Esophagus squamous epithelium (tissue), 5 donors: ENCODE data around the gene ZEB1. TPM values are rescaled to one million over a fixed set of nuclear protein-coding genes. Genes with fewer than 3 reads are reported as not detected.
"Not testable (repeated sequence)": the region's sequence is repeated elsewhere in the genome, so short reads cannot be mapped to it uniquely, and the experiment has no call there.

Source experiments
- DNase-seq: peaks from one replicate; lab custom pipeline; 2025; lab: John Stamatoyannopoulos, UW
- H3K27ac ChIP-seq, 4 donors: fragments of 200-600 bp; sonication (generic); one replicate each; pipeline ENCODE4 v1.5.1; 2016 to 2019; ENCODE audit warnings: mild to moderate bottlenecking in 1 of 4
- H3K27me3 ChIP-seq, 4 donors: fragments of 200-600 bp; sonication (generic); 1 replicate in 3 of 4; 2 replicates in 1 of 4; pipeline versions ENCODE4 v1.5.1 to v1.6.0; 2017 to 2021; ENCODE audit warnings: antibody characterized with exemption in 1 of 4
- H3K36me3 ChIP-seq, 3 donors: fragments of 200-600 bp; sonication (generic); one replicate each; pipeline ENCODE4 v1.5.1; 2016 to 2019
- H3K4me1 ChIP-seq, 3 donors: fragments of 200-600 bp; sonication (generic); one replicate each; pipeline ENCODE4 v1.5.1; 2017 to 2019
- H3K4me3 ChIP-seq, 4 donors: fragments of 200-600 bp; sonication (generic); 1 replicate in 3 of 4; 2 replicates in 1 of 4; pipeline ENCODE4 v1.5.1; 2016 to 2019; ENCODE audit warnings: mild to moderate bottlenecking in 2 of 4, moderate library complexity in 1 of 4
- H3K9me3 ChIP-seq, 3 donors: fragments of 200-600 bp; sonication (generic); one replicate each; pipeline ENCODE4 v1.5.1; 2016 to 2019
- CTCF ChIP-seq, 6 experiments: fragments of 450-650 bp in 4 of 6; fragments of 200-600 bp in 2 of 6; sonication (generic) in 2 of 6; IDR thresholded peaks; one replicate each; pipeline ENCODE4 v1.5.1; 2016 to 2019; ENCODE audit warnings: antibody characterized with exemption in 6 of 6, mild to moderate bottlenecking in 4 of 6, moderate library complexity in 4 of 6
- POLR2A ChIP-seq, 4 donors: fragments of 450-650 bp; IDR thresholded peaks; one replicate each; pipeline ENCODE4 v1.6.1; 2017; ENCODE audit warnings: antibody characterized with exemption in 4 of 4, mild to moderate bottlenecking in 4 of 4, moderate library complexity in 3 of 4
- WGBS, 2 donors: methylation state at CpG; one replicate each; pipeline ENCODE4 v1.1.5; 2018; 5-methylcytosine and 5-hydroxymethylcytosine counted together
- intact Hi-C: fragments of 100-400 bp; cut with DNase I; formaldehyde crosslinking; loops from one replicate; pipeline ENCODE4 v1.15.0; 2022
- total RNA-seq, 4 donors: library from RNA; depleted of rRNA; stranded (reverse); fragments of >200 nt; gene quantifications; one replicate each; pipeline ENCODE4 v1.1.0, GENCODE V29; 2016
- donor health status: DM: yes; HTN: yes; CAD: no.

Gene ZEB1
- total RNA-seq, 4 donors from 2014 or later, result 2.3 to 37.6 (median 11.6) TPM

- Histone ChIP-seq H3K27ac (no peak overlapping the region), H3K4me1 (peaks cover 0 to 16% (median 2%) of the 10 kb centered on the region in 3 donors), H3K27me3 (no peaks in the 10 kb centered on the region), H3K36me3 (peaks cover 0 to 8% (median 0%) of the 10 kb centered on the region in 3 donors), H3K9me3 (peaks cover 0 to 11% (median 0%) of the 10 kb centered on the region in 3 donors), H3K4me3 (no peak overlapping the region)
- 90% methylated on average over 2 of the region's 44 CpGs; no CpG with 5 or more reads in 1 of the 2 donors for WGBS, 2 donors
- DNase-seq, result no peak
- TF ChIP-seq CTCF (IDR thresholded peaks at IDR 0.05) (no peak), POLR2A (IDR thresholded peaks at IDR 0.05) (no peak)
- intact Hi-C loops, result no loop called here
Observed at GRCh38 chr10:31362023-31362641, 43.1 kb downstream of the ZEB1 start.

- Histone ChIP-seq H3K4me1 (peaks cover 0 to 15% (median 2%) of the 10 kb centered on the region in 3 donors), H3K9me3 (peaks cover 0 to 11% (median 0%) of the 10 kb centered on the region in 3 donors)
- H3K27ac ChIP-seq, intact Hi-C loops, H3K27me3 ChIP-seq, DNase-seq, H3K36me3 ChIP-seq, H3K4me3 ChIP-seq: not testable (repeated sequence)
- 89 to 95% methylated on average over 12 to 19 of the region's 19 CpGs for WGBS, 2 donors
Observed at GRCh38 chr10:31363696-31364095, 44.7 kb downstream of the ZEB1 start.

GRCh38 chr10:31364238-31364637 lies 45.2 kb downstream of the ZEB1 start:
- H3K27ac ChIP-seq, DNase-seq, H3K27me3 ChIP-seq, H3K36me3 ChIP-seq, H3K4me3 ChIP-seq, intact Hi-C loops: not testable (repeated sequence)
- WGBS, 2 donors, result 100% methylated on average over 2 of the region's 13 CpGs
- Histone ChIP-seq H3K4me1 (peaks cover 0 to 10% (median 2%) of the 10 kb centered on the region in 3 donors), H3K9me3 (peaks cover 0 to 11% (median 0%) of the 10 kb centered on the region in 3 donors)

- Histone ChIP-seq H3K4me3 (no peak overlapping the region), H3K27me3 (no peaks in the 10 kb centered on the region), H3K4me1 (no peaks in the 10 kb centered on the region), H3K36me3 (peaks cover 0 to 5% (median 0%) of the 10 kb centered on the region in 3 donors), H3K9me3 (peaks cover 0 to 10% (median 0%) of the 10 kb centered on the region in 3 donors), H3K27ac (no peak overlapping the region)
- WGBS, 2 donors, result 82 to 95% methylated on average over 4 of the region's 4 CpGs
- no peak for DNase-seq
- intact Hi-C loops, result no loop called here
- no peak for TF ChIP-seq POLR2A (IDR thresholded peaks at IDR 0.05)
- no peak for TF ChIP-seq CTCF (IDR thresholded peaks at IDR 0.05)
Observed at GRCh38 chr10:31366703-31367102, 47.7 kb downstream of the ZEB1 start.

GRCh38 chr10:31368724-31369123 lies 49.7 kb downstream of the ZEB1 start:
- Histone ChIP-seq H3K36me3 (no peaks in the 10 kb centered on the region), H3K4me1 (no peaks in the 10 kb centered on the region), H3K4me3 (no peak overlapping the region), H3K27me3 (no peaks in the 10 kb centered on the region), H3K27ac (no peak overlapping the region), H3K9me3 (no peaks in the 10 kb centered on the region)
- no peak for TF ChIP-seq POLR2A (IDR thresholded peaks at IDR 0.05)
- intact Hi-C loops, result no loop called here
- no peak for DNase-seq

- H3K4me1 ChIP-seq, result no peaks in the 10 kb centered on the region
- no peak overlapping the region for H3K4me3 ChIP-seq
- WGBS, 2 donors, result 86 to 92% methylated on average over 3 of the region's 3 CpGs
- no peak for DNase-seq
- H3K27ac ChIP-seq, result no peak overlapping the region
- no peaks in the 10 kb centered on the region for H3K36me3 ChIP-seq
- intact Hi-C loops, result no loop called here
- H3K27me3 ChIP-seq, result no peaks in the 10 kb centered on the region
- no peaks in the 10 kb centered on the region for H3K9me3 ChIP-seq
- TF ChIP-seq CTCF (IDR thresholded peaks at IDR 0.05) (no peak), POLR2A (IDR thresholded peaks at IDR 0.05) (no peak)
Observed at GRCh38 chr10:31372439-31372838, 53.4 kb downstream of the ZEB1 start.
